ENCODE results near the gene SND1.

The SND1 gene

DNA sequence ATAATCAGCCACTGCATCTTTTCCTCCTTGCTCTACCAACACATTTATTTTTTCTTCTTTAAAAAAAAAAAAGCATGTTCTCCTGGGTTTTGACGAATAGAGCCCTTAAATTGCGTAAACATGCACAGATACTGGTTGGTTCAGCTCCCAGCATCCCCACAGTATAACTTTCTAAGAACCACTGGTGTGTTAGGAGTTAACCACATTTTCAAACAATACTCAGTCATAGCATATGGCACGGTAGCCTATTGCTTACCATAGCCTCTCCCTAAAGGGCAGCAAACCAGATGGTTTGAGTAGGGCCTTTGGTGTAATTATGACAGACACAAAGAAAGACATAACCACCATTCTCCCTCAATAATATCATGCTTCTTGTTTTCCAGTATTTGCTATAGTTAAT, 234.3 kb downstream of the SND1 start:
- no peak overlapping the region for H3K4me3 Mint-ChIP-seq
- ATAC-seq: no peak
- H3K9me3 Mint-ChIP-seq: no peaks in the 10 kb centered on the region
- H3K36me3 Mint-ChIP-seq: peaks cover 50% of the 10 kb centered on the region
- no peak for DNase-seq (ENCODE audit: low spot score in 2 of 2)
- no peak overlapping the region for H3K27ac Mint-ChIP-seq
- H3K4me1 Mint-ChIP-seq: peaks cover 45% of the 10 kb centered on the region

DNA sequence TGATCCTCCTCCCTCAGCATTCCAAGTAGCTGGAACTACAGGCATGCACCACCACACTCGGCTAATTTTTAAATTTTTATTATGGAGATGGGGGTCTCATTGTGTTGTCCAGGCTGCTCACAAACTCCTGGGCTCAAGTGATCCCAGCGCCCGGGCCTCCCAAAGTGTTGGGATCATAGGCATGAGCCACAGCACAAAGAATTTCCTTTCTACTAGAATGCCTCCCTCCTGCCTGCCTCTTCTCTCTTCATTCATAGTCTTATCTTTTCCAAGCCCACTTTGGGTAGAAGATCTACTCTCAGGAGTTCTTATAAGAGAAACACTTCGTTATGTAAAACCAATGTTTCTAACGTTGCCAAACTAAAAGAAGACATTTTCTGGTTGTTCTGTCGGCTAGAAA, 235.1 kb downstream of the SND1 start:
- DNase-seq (ENCODE audit: low spot score in 2 of 2) (no peak), ATAC-seq (no peak)
- Mint-ChIP-seq H3K27ac (no peak overlapping the region), H3K9me3 (no peaks in the 10 kb centered on the region), H3K4me3 (no peak overlapping the region), H3K4me1 (peaks cover 42% of the 10 kb centered on the region), H3K36me3 (peaks cover 53% of the 10 kb centered on the region)

DNA sequence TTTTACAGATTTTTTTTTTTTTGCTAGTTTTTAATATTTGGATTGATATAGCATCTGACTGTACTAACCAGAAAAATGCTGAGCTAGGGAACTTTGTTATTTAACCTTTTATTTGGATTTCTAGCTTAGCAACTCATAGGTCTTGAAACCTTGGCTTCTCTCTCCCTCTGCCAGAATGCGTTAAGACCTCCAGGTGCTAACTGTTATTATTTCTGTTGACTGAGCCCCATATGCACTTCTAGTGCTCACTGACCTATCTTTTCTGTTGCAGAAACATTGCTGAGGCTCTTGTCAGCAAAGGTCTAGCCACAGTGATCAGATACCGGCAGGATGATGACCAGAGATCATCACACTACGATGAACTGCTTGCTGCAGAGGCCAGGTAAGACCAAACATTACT, 235.6 kb downstream of the SND1 start:
- H3K27ac Mint-ChIP-seq: no peak overlapping the region
- H3K9me3 Mint-ChIP-seq: no peaks in the 10 kb centered on the region
- peaks cover 42% of the 10 kb centered on the region for H3K4me1 Mint-ChIP-seq
- H3K4me3 Mint-ChIP-seq: no peak overlapping the region
- H3K36me3 Mint-ChIP-seq: peaks cover 58% of the 10 kb centered on the region
- DNase-seq (ENCODE audit: low spot score in 2 of 2) (no peak), ATAC-seq (no peak)

DNA sequence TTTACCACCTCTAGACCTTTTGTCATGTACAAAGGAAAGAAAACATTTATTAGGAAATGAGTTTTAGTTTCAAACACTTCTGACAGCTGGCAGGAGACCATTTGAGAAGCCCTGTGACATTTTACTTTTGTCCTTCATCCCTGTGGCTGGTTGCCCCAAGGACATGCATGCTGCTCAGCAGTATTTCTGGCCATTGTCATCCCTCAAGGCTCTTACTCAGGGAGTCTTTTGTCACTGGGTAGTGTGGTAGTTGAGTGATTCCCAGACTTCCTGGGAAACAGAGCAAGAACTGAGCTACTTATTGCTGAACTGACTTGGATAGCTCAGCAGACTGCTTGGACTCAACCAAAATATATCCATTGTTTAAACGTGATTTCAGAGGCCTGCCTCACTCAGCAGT, 236.4 kb downstream of the SND1 start:
- H3K27ac Mint-ChIP-seq: no peak overlapping the region
- DNase-seq (ENCODE audit: low spot score in 2 of 2): no peak

DNA sequence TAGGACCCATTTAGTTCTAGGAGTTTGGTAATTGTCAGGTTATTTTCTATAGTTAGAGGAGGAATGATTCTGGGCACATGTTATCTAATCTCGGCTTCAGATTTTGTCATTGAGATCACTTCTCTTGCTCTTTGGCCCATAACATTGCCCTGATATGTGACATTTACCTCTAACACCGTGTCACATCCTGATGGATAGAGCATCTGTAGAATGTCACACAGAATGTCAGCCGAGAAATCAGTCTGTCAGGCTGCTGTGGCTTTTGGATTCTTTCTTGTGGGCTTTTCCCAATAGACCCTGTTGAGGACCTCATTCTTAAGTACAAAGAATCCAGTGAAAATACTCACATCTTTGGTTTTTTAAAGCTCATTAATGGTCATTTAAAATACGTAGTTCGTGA, 236.8 kb downstream of the SND1 start:
- H3K4me3 Mint-ChIP-seq: no peak overlapping the region
- H3K36me3 Mint-ChIP-seq: peaks cover 65% of the 10 kb centered on the region
- H3K9me3 Mint-ChIP-seq: no peaks in the 10 kb centered on the region
- no peak for DNase-seq (ENCODE audit: low spot score in 2 of 2)
- no peak for ATAC-seq
- peaks cover 46% of the 10 kb centered on the region for H3K4me1 Mint-ChIP-seq
- peak overlapping the region; percentile 15 for H3K27ac Mint-ChIP-seq

More for the DNA sequence above, 236.4 kb downstream of the SND1 start:
- H3K9me3 Mint-ChIP-seq: no peaks in the 10 kb centered on the region
- peaks cover 65% of the 10 kb centered on the region for H3K36me3 Mint-ChIP-seq
- ATAC-seq: no peak
- H3K4me3 Mint-ChIP-seq: no peak overlapping the region
- H3K4me1 Mint-ChIP-seq: peaks cover 46% of the 10 kb centered on the region

DNA sequence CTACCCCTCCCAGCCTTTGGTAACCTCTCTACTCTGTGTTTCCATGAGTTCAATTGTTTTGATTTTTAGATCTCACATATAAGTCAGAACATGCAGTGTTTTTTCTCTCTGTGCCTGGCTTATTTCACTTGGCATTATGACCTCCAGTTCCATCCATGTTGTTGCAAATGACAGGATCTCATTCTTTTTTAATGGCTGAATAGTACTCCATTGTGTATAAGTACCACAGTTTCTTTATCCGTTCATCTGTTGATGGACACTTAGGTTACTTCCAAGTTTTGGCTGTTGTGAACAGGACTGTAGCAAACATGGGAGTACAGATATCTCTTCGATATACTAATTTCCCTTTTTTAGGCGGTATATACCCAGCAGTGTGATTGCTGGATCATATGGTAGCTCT, 237.7 kb downstream of the SND1 start:
- no peak for DNase-seq (ENCODE audit: low spot score in 2 of 2)
- no peaks in the 10 kb centered on the region for H3K9me3 Mint-ChIP-seq
- H3K36me3 Mint-ChIP-seq: peaks cover 65% of the 10 kb centered on the region
- H3K4me1 Mint-ChIP-seq: peaks cover 42% of the 10 kb centered on the region
- H3K27ac Mint-ChIP-seq: no peak overlapping the region
- no peak overlapping the region for H3K4me3 Mint-ChIP-seq
- no peak for ATAC-seq

DNA sequence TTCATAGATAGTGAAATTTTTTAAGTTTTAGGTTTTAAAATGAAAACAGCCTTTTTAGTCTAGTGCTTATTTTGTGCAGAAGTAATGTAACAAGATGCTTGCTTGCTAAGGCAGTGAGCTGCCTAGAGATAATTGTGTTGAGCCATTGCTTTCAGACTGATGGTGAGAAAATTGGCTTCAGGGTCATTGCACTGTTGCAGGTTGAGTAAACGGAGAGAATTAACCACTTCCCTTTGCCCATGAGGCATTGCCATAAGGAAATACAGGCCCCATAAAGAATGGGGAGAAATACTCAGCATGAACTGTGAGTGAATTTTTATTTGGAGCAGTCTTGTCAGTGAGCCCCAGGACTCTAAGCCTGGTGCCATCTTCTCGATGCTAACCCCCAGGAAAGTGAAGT, 238.7 kb downstream of the SND1 start:
- no peak overlapping the region for H3K27ac Mint-ChIP-seq
- H3K4me1 Mint-ChIP-seq: peaks cover 31% of the 10 kb centered on the region

DNA sequence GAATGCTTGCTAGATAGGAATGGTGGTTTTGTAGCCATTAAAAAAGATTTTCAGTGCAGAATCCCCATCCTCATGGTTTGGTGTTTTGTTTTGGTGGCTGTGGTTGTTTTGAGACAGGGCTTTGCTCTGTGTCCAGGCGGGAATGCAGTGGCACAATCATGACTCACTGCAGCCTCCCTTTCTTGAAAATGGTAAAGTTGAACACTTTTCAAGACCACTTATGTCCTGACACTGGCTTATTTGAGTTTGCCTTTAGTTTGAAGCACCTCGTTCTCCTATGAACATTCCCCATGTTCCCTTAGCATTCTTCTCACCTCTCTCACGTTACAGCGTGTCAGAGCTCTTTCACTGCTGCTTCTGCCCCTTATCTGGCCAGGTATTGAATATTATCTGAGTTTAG, 239.2 kb downstream of the SND1 start:
- ATAC-seq: no peak
- Mint-ChIP-seq H3K4me1 (peaks cover 28% of the 10 kb centered on the region), H3K4me3 (no peak overlapping the region), H3K27ac (no peak overlapping the region), H3K36me3 (peaks cover 65% of the 10 kb centered on the region), H3K9me3 (no peaks in the 10 kb centered on the region)
- DNase-seq (ENCODE audit: low spot score in 2 of 2): no peak

More for the DNA sequence above, 238.7 kb downstream of the SND1 start:
- DNase-seq (ENCODE audit: low spot score in 2 of 2) (no peak), ATAC-seq (peak; percentile 51)
- Mint-ChIP-seq H3K9me3 (no peaks in the 10 kb centered on the region), H3K36me3 (peaks cover 65% of the 10 kb centered on the region), H3K4me3 (no peak overlapping the region)

DNA sequence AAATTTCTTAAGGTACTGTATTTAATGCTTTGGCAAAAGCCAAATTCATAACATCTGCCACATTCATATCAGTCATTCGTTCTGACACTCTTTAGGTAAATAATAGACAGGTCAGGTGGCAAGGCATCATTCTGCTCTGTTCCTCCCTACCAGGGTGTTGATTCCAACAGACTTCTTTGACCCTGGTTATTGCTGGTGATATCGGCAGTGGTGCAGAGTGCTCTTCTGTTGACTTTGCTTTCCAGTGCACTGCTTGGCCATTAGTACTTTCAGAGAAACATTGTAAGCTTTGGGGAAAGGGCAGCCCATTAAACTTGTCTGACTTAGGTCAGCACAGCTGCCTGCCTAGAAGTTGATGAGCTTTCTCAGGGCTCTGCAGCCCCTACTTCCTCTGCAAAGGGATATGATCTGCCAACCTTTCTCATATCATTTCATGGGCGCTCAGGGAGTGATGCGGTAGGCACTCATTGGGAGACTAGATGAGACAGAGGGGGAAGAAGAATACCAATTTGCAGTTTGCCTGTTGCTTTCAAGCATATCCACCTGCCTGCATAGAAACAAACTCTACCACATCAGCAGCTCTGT, 240.0 kb downstream of the SND1 start:
- DNase-seq (ENCODE audit: low spot score in 2 of 2): no peak
- H3K9me3 Mint-ChIP-seq: no peaks in the 10 kb centered on the region
- no peak for ATAC-seq
- no peak overlapping the region for H3K4me3 Mint-ChIP-seq
- H3K36me3 Mint-ChIP-seq: peaks cover 60% of the 10 kb centered on the region
- H3K4me1 Mint-ChIP-seq: peaks cover 26% of the 10 kb centered on the region
- no peak overlapping the region for H3K27ac Mint-ChIP-seq

DNA sequence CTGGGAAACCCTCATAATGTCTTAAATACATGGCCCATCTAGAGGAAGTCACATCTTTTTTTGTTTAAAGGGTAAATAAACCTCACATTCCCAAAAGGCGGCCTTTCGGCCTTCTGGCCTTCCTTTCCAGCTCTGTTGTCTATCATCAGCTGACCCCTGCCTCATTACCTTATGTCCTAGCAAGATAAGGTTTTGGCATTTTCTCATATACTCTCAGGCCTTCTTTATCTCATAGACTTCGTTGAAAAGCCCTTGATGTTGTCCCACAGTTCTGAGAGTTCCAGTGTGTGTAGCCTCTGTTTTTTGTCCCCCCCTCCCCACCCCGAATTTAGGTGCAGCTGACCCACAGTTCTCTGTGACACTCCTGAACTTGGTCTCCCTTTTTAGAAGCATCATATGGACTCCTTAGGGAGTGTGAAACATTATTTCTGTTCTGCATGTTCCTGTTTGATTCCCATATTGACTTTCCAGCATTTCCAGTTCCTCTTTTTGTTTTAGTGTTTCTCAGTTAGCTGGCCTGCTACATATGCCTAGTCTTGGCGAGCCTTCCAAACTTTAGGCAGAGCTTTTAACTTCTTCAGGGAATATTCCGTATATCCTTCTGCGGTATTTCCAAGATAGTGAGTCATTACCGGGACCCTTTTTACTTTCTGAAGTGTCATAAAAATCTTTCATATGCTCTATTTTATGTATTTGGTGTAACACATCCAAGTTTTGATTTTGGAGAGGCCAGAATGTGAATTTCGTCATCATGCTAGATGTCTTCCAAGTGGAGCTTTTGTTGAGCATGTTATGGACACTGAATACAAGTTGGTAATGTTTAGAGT, 240.7 kb downstream of the SND1 start:
- H3K4me3 Mint-ChIP-seq: no peak overlapping the region
- H3K4me1 Mint-ChIP-seq: peaks cover 23% of the 10 kb centered on the region
- ATAC-seq (no peak), DNase-seq (ENCODE audit: low spot score in 2 of 2) (no peak)
- peaks cover 52% of the 10 kb centered on the region for H3K36me3 Mint-ChIP-seq
- no peak overlapping the region for H3K27ac Mint-ChIP-seq
- no peaks in the 10 kb centered on the region for H3K9me3 Mint-ChIP-seq

DNA sequence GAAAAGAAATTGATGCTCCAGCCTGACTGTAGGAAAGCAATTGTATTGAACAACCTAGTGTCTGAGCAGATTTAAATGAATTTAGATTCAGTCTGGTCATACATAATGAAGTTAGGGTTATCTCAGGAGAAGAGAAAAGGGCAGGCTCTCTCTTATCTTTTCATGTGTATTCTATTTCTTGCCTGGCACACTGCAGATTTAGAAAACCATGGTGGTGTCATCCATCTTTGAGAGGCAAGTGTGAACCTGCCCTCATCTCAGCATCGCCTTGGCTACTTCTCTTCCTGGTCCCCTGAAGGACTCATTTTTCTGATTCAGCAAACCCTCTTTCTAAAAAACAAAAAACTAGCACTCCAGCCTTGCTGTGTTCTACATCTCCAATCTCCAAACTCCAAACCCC, 241.6 kb downstream of the SND1 start:
- H3K4me3 Mint-ChIP-seq: no peak overlapping the region
- H3K27ac Mint-ChIP-seq: peak overlapping the region; percentile 66
- peaks cover 46% of the 10 kb centered on the region for H3K36me3 Mint-ChIP-seq
- no peaks in the 10 kb centered on the region for H3K9me3 Mint-ChIP-seq
- DNase-seq (ENCODE audit: low spot score in 2 of 2): no peak
- peaks cover 23% of the 10 kb centered on the region for H3K4me1 Mint-ChIP-seq
- ATAC-seq: no peak

DNA sequence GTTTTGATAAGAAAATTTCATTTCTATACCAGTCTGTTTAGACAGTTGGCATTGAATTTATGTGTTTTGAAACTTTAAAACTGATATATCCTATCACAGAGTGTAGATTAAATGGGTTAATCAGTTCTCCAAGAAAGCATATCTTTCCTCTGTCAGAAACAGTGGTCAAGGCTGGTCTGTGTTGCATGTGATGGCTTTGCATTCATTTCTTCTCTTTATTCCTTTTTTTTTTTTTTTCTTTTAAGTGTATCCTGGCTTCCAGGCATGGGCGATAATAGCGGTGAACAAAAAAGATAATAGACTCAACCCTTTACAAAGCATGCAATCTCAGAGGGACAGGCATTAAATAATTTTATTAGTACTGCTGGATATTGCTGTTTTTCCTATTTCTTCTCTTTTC, 242.6 kb downstream of the SND1 start:
- Mint-ChIP-seq H3K36me3 (peaks cover 46% of the 10 kb centered on the region), H3K9me3 (no peaks in the 10 kb centered on the region), H3K27ac (no peak overlapping the region), H3K4me3 (no peak overlapping the region), H3K4me1 (peaks cover 20% of the 10 kb centered on the region)
- DNase-seq (ENCODE audit: low spot score in 2 of 2): no peak
- ATAC-seq: no peak

DNA sequence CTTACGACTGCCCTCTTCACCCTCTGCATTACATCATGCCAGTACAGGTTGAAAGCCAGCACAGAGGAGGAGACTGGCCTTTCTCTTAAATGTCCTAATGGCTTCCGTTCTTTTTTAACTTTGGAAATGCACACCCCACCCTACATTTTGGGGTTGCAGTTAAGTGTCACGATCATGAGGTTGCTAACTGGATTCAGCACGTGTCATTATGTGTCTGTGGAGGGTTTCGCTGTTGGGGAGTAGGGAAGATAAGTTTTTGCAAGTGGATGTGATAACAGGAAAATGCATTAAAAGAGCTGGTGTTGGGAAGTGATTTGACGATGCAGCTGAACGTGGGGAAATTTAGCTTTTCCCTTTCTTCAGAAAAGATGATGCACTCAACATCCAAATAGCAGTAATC, 243.4 kb downstream of the SND1 start:
- ATAC-seq: no peak
- H3K4me1 Mint-ChIP-seq: peaks cover 12% of the 10 kb centered on the region

DNA sequence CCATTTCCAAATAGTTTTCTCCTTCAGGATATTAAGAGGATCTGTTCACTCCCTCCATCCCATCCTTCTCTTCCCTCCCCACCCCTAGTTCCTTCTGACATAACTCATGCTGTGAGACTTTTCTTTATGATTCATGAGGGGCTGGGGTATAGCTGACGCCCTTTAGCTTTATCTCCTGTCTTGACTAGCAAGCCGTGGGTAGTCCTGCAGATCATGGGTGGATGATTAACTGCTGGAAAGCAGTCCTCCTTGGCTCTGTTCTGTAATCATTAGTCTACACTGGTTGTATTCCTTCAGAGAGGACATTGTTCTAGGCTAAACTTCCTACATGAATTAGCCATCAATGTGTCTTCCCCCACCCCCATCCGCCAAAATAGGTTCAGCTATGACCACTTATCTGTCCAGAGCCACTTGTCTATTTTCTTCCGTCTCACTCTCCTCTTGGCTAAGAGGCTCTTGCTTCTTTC, 243.9 kb downstream of the SND1 start:
- no peak overlapping the region for H3K27ac Mint-ChIP-seq
- H3K4me1 Mint-ChIP-seq: peaks cover 15% of the 10 kb centered on the region
- H3K36me3 Mint-ChIP-seq: peaks cover 35% of the 10 kb centered on the region
- DNase-seq (ENCODE audit: low spot score in 2 of 2) (no peak), ATAC-seq (no peak)
- H3K9me3 Mint-ChIP-seq: no peaks in the 10 kb centered on the region
- H3K4me3 Mint-ChIP-seq: no peak overlapping the region

More for the DNA sequence above, 243.4 kb downstream of the SND1 start:
- Mint-ChIP-seq H3K36me3 (peaks cover 40% of the 10 kb centered on the region), H3K27ac (no peak overlapping the region), H3K4me3 (no peak overlapping the region), H3K9me3 (no peaks in the 10 kb centered on the region)
- no peak for DNase-seq (ENCODE audit: low spot score in 2 of 2)

DNA sequence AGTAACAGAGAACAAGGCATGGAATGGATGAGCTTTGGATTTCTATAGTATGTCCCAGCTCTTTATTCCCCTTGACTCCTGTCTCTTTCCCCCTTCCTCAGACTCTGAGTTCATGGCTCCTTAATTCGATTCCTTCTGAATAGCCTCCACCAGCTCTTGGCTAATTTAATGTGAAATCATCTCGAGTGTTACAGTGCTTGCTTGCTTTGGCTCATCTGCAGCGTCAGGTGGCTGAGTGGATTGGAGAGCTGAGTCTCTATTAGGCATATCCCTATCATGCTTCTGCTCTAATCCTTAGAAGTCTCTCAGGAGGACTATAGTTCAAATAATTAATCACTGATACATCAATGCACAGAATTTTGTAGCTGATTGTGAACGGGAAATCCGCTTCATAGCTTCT, 244.7 kb downstream of the SND1 start:
- DNase-seq (ENCODE audit: low spot score in 2 of 2) (no peak), ATAC-seq (no peak)
- Mint-ChIP-seq H3K4me3 (no peak overlapping the region), H3K27ac (no peak overlapping the region), H3K9me3 (no peaks in the 10 kb centered on the region), H3K4me1 (peaks cover 17% of the 10 kb centered on the region), H3K36me3 (peaks cover 34% of the 10 kb centered on the region)
